Breast epithelium (tissue), 4 donors: ENCODE measurements around the gene CENPM. TPM values are rescaled to one million over a fixed set of nuclear protein-coding genes. Genes with fewer than 3 reads are reported as not detected.

Experiments used
- DNase-seq, 2 donors: peaks; one replicate each; pipeline ENCODE4 v3.0.0-alpha.2; 2019; ENCODE audit warnings: low spot score in 2 of 2
- H3K27ac ChIP-seq, 2 donors: fragments of 200-600 bp; sonication (generic) in 1 of 2; one replicate each; pipeline ENCODE4 v1.5.1; 2016 to 2019; ENCODE audit warnings: mild to moderate bottlenecking in 1 of 2
- H3K27me3 ChIP-seq, 2 donors: fragments of 200-600 bp; sonication (generic) in 1 of 2; one replicate each; pipeline versions ENCODE4 v1.5.1 to v1.6.0; 2017 to 2019; ENCODE audit warnings: control low read depth in 1 of 2, mild to moderate bottlenecking in 1 of 2
- H3K36me3 ChIP-seq: fragments of 200-600 bp; one replicate; pipeline ENCODE4 v1.5.1; 2019
- H3K4me1 ChIP-seq, 2 donors: fragments of 200-600 bp; sonication (generic); one replicate each; pipeline ENCODE4 v1.5.1; 2016 to 2019; ENCODE audit warnings: control low read depth in 1 of 2
- H3K4me3 ChIP-seq, 3 donors: fragments of 200-600 bp; sonication (generic); 1 replicate in 2 of 3; 2 replicates in 1 of 3; pipeline ENCODE4 v1.5.1; 2016 to 2019; ENCODE audit warnings: mild to moderate bottlenecking in 3 of 3, moderate library complexity in 2 of 3
- H3K9me3 ChIP-seq, 2 donors: fragments of 200-600 bp; sonication (generic) in 1 of 2; one replicate each; pipeline ENCODE4 v1.5.1; 2016 to 2019; ENCODE audit warnings: control low read depth in 1 of 2
- POLR2A ChIP-seq: fragments of 450-650 bp; IDR thresholded peaks from one replicate; pipeline ENCODE4 v1.6.1; 2016; ENCODE audit warnings: antibody characterized with exemption, mild to moderate bottlenecking, moderate library complexity
- POLR2AphosphoS5 ChIP-seq, 3 donors: sonication (generic); formaldehyde crosslinking; IDR thresholded peaks; one replicate each; pipeline ENCODE4 v1.6.1; 2017; ENCODE audit warnings: antibody characterized with exemption in 3 of 3
- intact Hi-C: fragments of 100-400 bp; cut with DNase I; formaldehyde crosslinking; loops from one replicate; pipeline ENCODE4 v1.15.1; 2023; ENCODE audit warnings: low total_unique reads
- total RNA-seq, 3 donors: library from RNA; depleted of rRNA; stranded (reverse); fragments of >200 nt; gene quantifications; one replicate each; pipeline ENCODE4 v1.1.0, GENCODE V29; 2016
- TF ChIP-seq, protein P1 (sequence below), 3 donors: fragments of 450-650 bp; IDR thresholded peaks; one replicate each; pipeline ENCODE4 v1.5.1; 2016 to 2017; ENCODE audit warnings: antibody characterized with exemption in 3 of 3, mild to moderate bottlenecking in 3 of 3, moderate library complexity in 3 of 3

The CENPM gene
- total RNA-seq, 3 donors from 2014 or later, result 1.5 to 2.9 (median 1.9) TPM

DNA sequence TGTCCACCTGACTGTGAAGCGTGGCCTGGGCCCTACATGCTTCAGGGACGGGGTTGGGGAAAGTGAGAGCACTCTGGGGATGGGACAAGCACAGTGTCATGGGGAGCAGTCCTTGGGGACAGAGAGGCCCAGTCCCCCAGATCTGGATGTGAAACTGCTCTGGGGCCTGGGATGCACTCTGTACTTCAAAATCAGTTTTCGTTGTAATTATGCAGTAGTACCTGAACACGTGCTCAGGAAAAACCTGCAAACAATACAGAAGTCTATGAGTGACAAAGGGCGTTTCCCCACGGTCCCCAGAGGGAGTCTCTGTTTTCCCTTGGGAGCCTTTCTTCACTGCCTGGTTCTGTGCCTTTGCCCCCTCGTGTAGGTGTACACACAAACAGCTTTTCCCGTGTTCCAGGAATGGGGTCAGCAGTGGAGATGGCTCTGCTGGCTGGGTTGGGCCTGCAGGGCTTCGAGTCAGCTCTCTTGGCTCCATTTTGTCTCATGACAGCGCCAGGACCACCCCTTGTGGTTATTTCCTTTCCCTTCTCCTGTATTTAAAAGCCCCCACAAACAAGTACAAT lies 15.2 kb downstream of the CENPM start:
- DNase-seq, result no peak
- Histone ChIP-seq H3K9me3 (no peaks in the 10 kb centered on the region), H3K36me3 (no peaks in the 10 kb centered on the region), H3K27me3 (no peaks in the 10 kb centered on the region), H3K4me1 (no peaks in the 10 kb centered on the region), H3K27ac (no peak overlapping the region), H3K4me3 (no peak overlapping the region)
- TF ChIP-seq POLR2AphosphoS5 (IDR thresholded peaks at IDR 0.05) (no peak), POLR2A (no peak)
- TF ChIP-seq, protein P1, sequence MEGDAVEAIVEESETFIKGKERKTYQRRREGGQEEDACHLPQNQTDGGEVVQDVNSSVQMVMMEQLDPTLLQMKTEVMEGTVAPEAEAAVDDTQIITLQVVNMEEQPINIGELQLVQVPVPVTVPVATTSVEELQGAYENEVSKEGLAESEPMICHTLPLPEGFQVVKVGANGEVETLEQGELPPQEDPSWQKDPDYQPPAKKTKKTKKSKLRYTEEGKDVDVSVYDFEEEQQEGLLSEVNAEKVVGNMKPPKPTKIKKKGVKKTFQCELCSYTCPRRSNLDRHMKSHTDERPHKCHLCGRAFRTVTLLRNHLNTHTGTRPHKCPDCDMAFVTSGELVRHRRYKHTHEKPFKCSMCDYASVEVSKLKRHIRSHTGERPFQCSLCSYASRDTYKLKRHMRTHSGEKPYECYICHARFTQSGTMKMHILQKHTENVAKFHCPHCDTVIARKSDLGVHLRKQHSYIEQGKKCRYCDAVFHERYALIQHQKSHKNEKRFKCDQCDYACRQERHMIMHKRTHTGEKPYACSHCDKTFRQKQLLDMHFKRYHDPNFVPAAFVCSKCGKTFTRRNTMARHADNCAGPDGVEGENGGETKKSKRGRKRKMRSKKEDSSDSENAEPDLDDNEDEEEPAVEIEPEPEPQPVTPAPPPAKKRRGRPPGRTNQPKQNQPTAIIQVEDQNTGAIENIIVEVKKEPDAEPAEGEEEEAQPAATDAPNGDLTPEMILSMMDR (IDR thresholded peaks at IDR 0.05), result no peak
- intact Hi-C loops, result no loop called here

- H3K27me3 ChIP-seq, result peaks cover 8 to 15% of the 10 kb centered on the region in 2 donors
- no peaks in the 10 kb centered on the region for H3K4me1 ChIP-seq
- no peak overlapping the region for H3K27ac ChIP-seq
- no peaks in the 10 kb centered on the region for H3K9me3 ChIP-seq
- intact Hi-C loops, result no loop called here
- DNase-seq, result no peak
- TF ChIP-seq POLR2AphosphoS5 (IDR thresholded peaks at IDR 0.05) (no peak), POLR2A (no peak)
- TF ChIP-seq, protein P1 (IDR thresholded peaks at IDR 0.05), result no peak
- no peaks in the 10 kb centered on the region for H3K36me3 ChIP-seq
- H3K4me3 ChIP-seq, result no peak overlapping the region
Observed at GRCh38 chr22:41929418-41929810, 17.5 kb downstream of the CENPM start.

GRCh38 chr22:41928593-41929417 lies 18.1 kb downstream of the CENPM start:
- DNase-seq, result no peak
- Histone ChIP-seq H3K27ac (no peak overlapping the region), H3K27me3 (peaks cover 8 to 15% of the 10 kb centered on the region in 2 donors), H3K4me1 (no peaks in the 10 kb centered on the region), H3K36me3 (no peaks in the 10 kb centered on the region), H3K4me3 (no peak overlapping the region), H3K9me3 (no peaks in the 10 kb centered on the region)
- TF ChIP-seq, protein P1 (IDR thresholded peaks at IDR 0.05), result no peak
- TF ChIP-seq POLR2A, result no peak
- no peak for TF ChIP-seq POLR2AphosphoS5 (IDR thresholded peaks at IDR 0.05)
- intact Hi-C loops, result no loop called here

DNA sequence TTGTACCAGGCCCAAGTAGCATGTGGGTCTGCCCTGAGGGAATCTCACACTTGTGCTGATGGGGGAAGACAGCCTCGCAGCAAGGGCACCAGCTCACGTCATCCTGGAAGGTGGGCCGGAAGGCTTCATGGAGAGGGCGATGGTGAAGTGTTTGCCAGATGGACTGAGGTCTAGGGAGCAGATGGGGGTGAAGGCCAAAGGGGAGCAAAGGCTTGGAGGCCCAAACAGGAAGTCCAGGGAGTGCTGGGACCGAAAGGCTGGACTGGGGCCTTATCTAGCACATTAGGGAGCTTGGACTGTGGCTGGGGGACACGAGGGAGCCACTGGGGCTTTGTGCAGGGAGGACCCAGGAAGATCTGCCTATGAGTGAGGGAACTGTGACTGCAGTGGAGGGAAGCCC lies 19.1 kb downstream of the CENPM start:
- H3K4me3 ChIP-seq, result no peak overlapping the region
- intact Hi-C loops, result no loop called here
- H3K9me3 ChIP-seq, result no peaks in the 10 kb centered on the region
- TF ChIP-seq, protein P1 (IDR thresholded peaks at IDR 0.05), result no peak
- no peaks in the 10 kb centered on the region for H3K36me3 ChIP-seq
- no peak for DNase-seq
- no peak overlapping the region for H3K27ac ChIP-seq
- H3K27me3 ChIP-seq, result peaks cover 8 to 15% of the 10 kb centered on the region in 2 donors
- no peaks in the 10 kb centered on the region for H3K4me1 ChIP-seq

DNA sequence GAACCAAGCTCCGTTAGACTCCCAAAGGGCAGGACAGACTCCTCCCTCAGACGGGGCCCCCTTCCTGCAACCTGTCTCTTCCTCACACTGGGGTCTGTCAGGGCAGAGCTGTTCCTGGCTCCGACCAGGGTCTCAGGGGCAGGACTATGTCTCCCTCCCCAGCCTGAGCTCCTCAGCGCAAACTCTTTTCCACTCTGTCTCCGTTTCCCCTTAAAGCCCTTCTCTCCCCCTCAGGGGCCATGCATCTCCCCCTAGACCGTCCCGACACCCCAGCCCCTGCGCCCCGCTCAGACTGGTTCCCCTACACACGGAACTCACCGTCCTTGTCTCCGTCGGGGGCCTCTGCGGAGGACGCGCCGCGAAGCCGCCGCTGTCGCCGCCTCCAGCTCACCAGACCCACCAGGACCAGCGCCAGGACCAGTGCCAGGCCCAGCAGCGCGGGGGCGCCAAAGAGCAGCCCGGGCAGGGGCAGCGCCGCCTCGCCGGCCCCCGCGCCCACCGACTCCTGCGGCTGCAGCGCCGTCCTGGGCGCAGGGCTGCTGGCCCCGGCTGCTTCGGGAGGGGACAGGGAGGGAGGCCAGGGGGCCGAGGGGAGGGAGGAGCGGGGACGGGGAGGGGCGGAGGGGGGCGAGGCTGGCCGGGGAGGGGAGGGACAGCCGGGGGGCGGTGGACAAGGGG lies 21.0 kb downstream of the CENPM start:
- no peak for DNase-seq

More for the DNA sequence above, 21.0 kb downstream of the CENPM start:
- H3K4me1 ChIP-seq, result no peaks in the 10 kb centered on the region
- no peaks in the 10 kb centered on the region for H3K36me3 ChIP-seq
- H3K9me3 ChIP-seq, result no peaks in the 10 kb centered on the region
- TF ChIP-seq, protein P1 (IDR thresholded peaks at IDR 0.05), result peak in 1 of 3 donors; percentile 35
- TF ChIP-seq POLR2AphosphoS5 (IDR thresholded peaks at IDR 0.05), result no peak
- peaks cover 8 to 15% of the 10 kb centered on the region in 2 donors for H3K27me3 ChIP-seq
- intact Hi-C loops, result no loop called here
- no peak overlapping the region for H3K27ac ChIP-seq
- peak overlapping the region; percentile 13 to 73 (median 56) for H3K4me3 ChIP-seq
